ENCODE measurements around the gene CYP1A2.

DNA sequence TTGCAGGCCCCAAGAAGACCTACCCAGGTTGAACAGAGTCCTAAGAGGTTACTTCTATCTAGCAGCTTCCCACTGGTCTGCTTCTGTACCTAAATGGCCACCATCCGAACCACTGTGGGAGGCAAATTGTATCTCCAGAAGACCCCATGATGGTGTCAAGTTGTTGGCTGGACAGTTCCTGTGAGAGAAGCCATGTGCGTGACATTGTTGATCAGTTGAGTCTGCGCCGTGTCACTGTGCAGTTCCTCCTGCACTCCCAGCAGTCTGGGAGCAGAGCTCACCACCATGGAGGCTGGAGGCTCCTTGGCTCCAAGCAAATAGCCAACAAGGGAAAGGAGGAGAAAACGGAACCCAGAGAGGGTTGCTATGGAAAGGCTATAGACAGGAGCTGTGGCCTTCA lies 15.8 kb upstream of the CYP1A2 start:
- TF ChIP-seq, protein P1, sequence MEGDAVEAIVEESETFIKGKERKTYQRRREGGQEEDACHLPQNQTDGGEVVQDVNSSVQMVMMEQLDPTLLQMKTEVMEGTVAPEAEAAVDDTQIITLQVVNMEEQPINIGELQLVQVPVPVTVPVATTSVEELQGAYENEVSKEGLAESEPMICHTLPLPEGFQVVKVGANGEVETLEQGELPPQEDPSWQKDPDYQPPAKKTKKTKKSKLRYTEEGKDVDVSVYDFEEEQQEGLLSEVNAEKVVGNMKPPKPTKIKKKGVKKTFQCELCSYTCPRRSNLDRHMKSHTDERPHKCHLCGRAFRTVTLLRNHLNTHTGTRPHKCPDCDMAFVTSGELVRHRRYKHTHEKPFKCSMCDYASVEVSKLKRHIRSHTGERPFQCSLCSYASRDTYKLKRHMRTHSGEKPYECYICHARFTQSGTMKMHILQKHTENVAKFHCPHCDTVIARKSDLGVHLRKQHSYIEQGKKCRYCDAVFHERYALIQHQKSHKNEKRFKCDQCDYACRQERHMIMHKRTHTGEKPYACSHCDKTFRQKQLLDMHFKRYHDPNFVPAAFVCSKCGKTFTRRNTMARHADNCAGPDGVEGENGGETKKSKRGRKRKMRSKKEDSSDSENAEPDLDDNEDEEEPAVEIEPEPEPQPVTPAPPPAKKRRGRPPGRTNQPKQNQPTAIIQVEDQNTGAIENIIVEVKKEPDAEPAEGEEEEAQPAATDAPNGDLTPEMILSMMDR (IDR thresholded peaks at IDR 0.05), result no peak
- TF ChIP-seq POLR2A (IDR thresholded peaks at IDR 0.05), result no peak
